Mesendoderm (in vitro differentiated cells): ENCODE data around the gene SLC7A7.
"Not testable (repeated sequence)": the region's sequence is repeated elsewhere in the genome, so short reads cannot be mapped to it uniquely, and the experiment has no call there.

Experiments used
- DNase-seq: peaks from one replicate; pipeline ENCODE4 v3.0.0; 2013
- H2AK5ac ChIP-seq: 2 replicates; pipeline ENCODE4 v1.6.1; 2013; ENCODE audit warnings: low read length, inconsistent platforms
- H2BK120ac ChIP-seq: 2 replicates; pipeline ENCODE4 v1.6.1; 2013; ENCODE audit warnings: low read depth, mild to moderate bottlenecking, low read length, moderate library complexity, mixed read lengths
- H2BK15ac ChIP-seq: replicated peaks from 2 replicates; pipeline ENCODE4 v1.6.1; 2013; ENCODE audit warnings: low read depth, mild to moderate bottlenecking, moderate library complexity
- H2BK5ac ChIP-seq: 2 replicates; pipeline ENCODE4 v1.6.1; 2013; ENCODE audit warnings: low read length, inconsistent platforms
- H3K18ac ChIP-seq: 2 replicates; pipeline ENCODE4 v1.6.1; 2013; ENCODE audit warnings: mild to moderate bottlenecking, low read length, mixed read lengths
- H3K23ac ChIP-seq: one replicate; pipeline ENCODE4 v1.6.1; 2013; ENCODE audit warnings: low read length
- H3K27ac ChIP-seq: 2 replicates; pipeline ENCODE4 v1.5.1; 2013; ENCODE audit warnings: low read depth, mild to moderate bottlenecking, inconsistent platforms, low read length, moderate library complexity
- H3K27me3 ChIP-seq: 2 replicates; pipeline ENCODE4 v1.6.1; 2013; ENCODE audit warnings: low read length, control low read depth, mild to moderate bottlenecking, inconsistent platforms; ENCODE audit not compliant: insufficient read depth, poor library complexity
- H3K36me3 ChIP-seq: 2 replicates; pipeline ENCODE4 v1.6.1; 2013; ENCODE audit warnings: low read length, inconsistent platforms; ENCODE audit not compliant: control insufficient read depth, insufficient read depth
- H3K4ac ChIP-seq: one replicate; pipeline ENCODE4 v1.6.1; 2013; ENCODE audit warnings: low read depth, mild to moderate bottlenecking, low read length, moderate library complexity
- H3K4me1 ChIP-seq: 2 replicates; pipeline ENCODE4 v1.6.1; 2013; ENCODE audit warnings: low read depth, low read length, inconsistent platforms; ENCODE audit not compliant: control insufficient read depth
- H3K4me2 ChIP-seq: 2 replicates; pipeline ENCODE4 v1.6.1; 2013; ENCODE audit warnings: low read length
- H3K4me3 ChIP-seq: 2 replicates; pipeline ENCODE4 v1.5.1; 2013; ENCODE audit warnings: mild to moderate bottlenecking, low read length
- H3K56ac ChIP-seq: one replicate; pipeline ENCODE4 v1.6.1; 2013; ENCODE audit warnings: low read length
- H3K79me1 ChIP-seq: 2 replicates; pipeline ENCODE4 v1.6.1; 2013; ENCODE audit warnings: low read length, inconsistent platforms
- H3K79me2 ChIP-seq: 2 replicates; pipeline ENCODE4 v1.6.1; 2013; ENCODE audit warnings: mild to moderate bottlenecking, low read length; ENCODE audit not compliant: control insufficient read depth, insufficient read depth
- H3K9ac ChIP-seq: 2 replicates; pipeline ENCODE4 v1.6.1; 2013; ENCODE audit warnings: low read length, inconsistent platforms
- H4K5ac ChIP-seq: one replicate; pipeline ENCODE4 v1.6.1; 2013; ENCODE audit warnings: low read length
- H4K8ac ChIP-seq: one replicate; pipeline ENCODE4 v1.6.1; 2013; ENCODE audit warnings: low read depth, mild to moderate bottlenecking, control low read depth, low read length, moderate library complexity
- WGBS: extraction: QIAGEN DNeasy Blood & Tissue Kit; methylation state at CpG from one replicate; pipeline ENCODE4 v1.1.7; 2013; ENCODE audit warnings: low lambda C conversion rate, missing lambda C conversion rate; ENCODE audit not compliant: insufficient coverage; ENCODE audit errors: extremely low coverage; 5-methylcytosine and 5-hydroxymethylcytosine counted together

The SLC7A7 gene

DNA sequence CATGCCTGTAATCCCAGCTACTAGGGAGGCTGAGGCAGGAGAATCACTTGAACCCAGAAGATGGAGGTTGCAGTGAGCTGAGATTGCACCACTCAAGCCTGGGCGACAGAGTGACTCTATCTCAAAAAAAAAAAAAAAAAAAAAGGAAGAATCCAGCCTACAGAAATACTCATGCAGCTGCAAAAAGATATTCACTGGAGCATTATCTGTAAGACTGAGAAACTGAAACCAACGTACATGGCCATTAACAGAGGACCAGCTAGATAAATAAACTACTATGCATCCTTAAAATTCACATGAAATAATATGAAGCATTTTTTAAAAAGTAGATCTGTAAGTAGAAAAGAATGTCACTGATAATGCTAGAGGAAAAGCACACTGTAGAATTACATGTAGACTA, 3.5 kb downstream of the SLC7A7 start:
- no peak overlapping the region for H2BK120ac ChIP-seq
- H4K5ac ChIP-seq = no peak overlapping the region
- H3K4me3 ChIP-seq = no peak overlapping the region
- H3K56ac ChIP-seq = no peak overlapping the region
- no peak overlapping the region for H3K9ac ChIP-seq
- H4K8ac ChIP-seq = no peak overlapping the region
- no peak overlapping the region for H3K4me2 ChIP-seq
- no peak overlapping the region for H3K27ac ChIP-seq
- no peak overlapping the region for H3K23ac ChIP-seq
- no peak overlapping the region for H3K4ac ChIP-seq
- no peaks in the 10 kb centered on the region for H3K79me1 ChIP-seq
- no peak overlapping the region for H2BK5ac ChIP-seq
- H3K4me1 ChIP-seq = peaks cover 10% of the 10 kb centered on the region
- no peak overlapping the region for H2AK5ac ChIP-seq
- DNase-seq = no peak
- no peaks in the 10 kb centered on the region for H3K27me3 ChIP-seq
- no peak overlapping the region for H3K18ac ChIP-seq
- H3K79me2 ChIP-seq = no peaks in the 10 kb centered on the region
- H2BK15ac ChIP-seq = no peak overlapping the region
- H3K36me3 ChIP-seq = no peaks in the 10 kb centered on the region
- WGBS = no CpG with 5 or more reads among the region's 2 CpGs

- Histone ChIP-seq H3K4me3 (no peak overlapping the region), H3K27ac (no peak overlapping the region), H3K4ac (no peak overlapping the region), H2BK15ac (no peak overlapping the region), H3K4me2 (no peak overlapping the region), H3K23ac (no peak overlapping the region), H4K8ac (no peak overlapping the region), H3K56ac (no peak overlapping the region), H3K36me3 (no peaks in the 10 kb centered on the region), H3K79me2 (no peaks in the 10 kb centered on the region), H3K27me3 (no peaks in the 10 kb centered on the region), H3K18ac (no peak overlapping the region), H3K4me1 (no peaks in the 10 kb centered on the region), H2BK5ac (no peak overlapping the region), H3K9ac (no peak overlapping the region), H2BK120ac (no peak overlapping the region), H2AK5ac (no peak overlapping the region), H4K5ac (no peak overlapping the region), H3K79me1 (no peaks in the 10 kb centered on the region)
- WGBS = no CpG with 5 or more reads among the region's 5 CpGs
- no peak for DNase-seq
Measured at GRCh38 chr14:22808388-22809209, 6.6 kb downstream of the SLC7A7 start.

- no peak overlapping the region for H2BK5ac ChIP-seq
- peak; percentile 67 for DNase-seq
- H3K23ac ChIP-seq = no peak overlapping the region
- H3K79me2 ChIP-seq = no peaks in the 10 kb centered on the region
- H3K36me3 ChIP-seq = no peaks in the 10 kb centered on the region
- no peak overlapping the region for H2BK15ac ChIP-seq
- H4K8ac ChIP-seq = no peak overlapping the region
- H3K56ac ChIP-seq = no peak overlapping the region
- no peak overlapping the region for H3K4me3 ChIP-seq
- no peaks in the 10 kb centered on the region for H3K27me3 ChIP-seq
- WGBS = no CpG with 5 or more reads among the region's 13 CpGs
- H2BK120ac ChIP-seq = no peak overlapping the region
- H3K18ac ChIP-seq = peak overlapping the region; percentile 68
- H4K5ac ChIP-seq = no peak overlapping the region
- no peak overlapping the region for H3K4me2 ChIP-seq
- no peaks in the 10 kb centered on the region for H3K79me1 ChIP-seq
- H2AK5ac ChIP-seq = no peak overlapping the region
- H3K9ac ChIP-seq = no peak overlapping the region
- no peak overlapping the region for H3K27ac ChIP-seq
- H3K4me1 ChIP-seq = no peaks in the 10 kb centered on the region
- H3K4ac ChIP-seq = peak overlapping the region; percentile 62
Measured at GRCh38 chr14:22807432-22808087, 7.7 kb downstream of the SLC7A7 start.

DNA sequence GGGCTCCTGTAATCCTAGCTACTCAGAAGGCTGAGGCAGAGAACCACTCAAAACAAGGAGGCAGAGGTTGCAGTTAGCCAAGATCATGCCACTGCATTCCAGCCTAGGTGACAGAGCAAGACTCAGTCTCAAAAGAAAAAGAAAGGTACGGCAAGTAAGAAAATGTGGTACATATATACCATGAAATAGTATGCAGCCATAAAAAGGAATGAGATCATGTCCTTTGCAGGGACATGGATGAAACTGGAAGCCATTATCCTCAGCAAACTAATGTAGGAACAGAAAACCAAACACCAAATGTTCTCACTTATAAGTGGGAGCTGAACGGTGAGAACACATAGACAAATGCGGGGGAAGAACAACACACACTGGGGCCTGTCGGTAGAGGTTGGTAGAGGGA, 10.0 kb downstream of the SLC7A7 start:
- H2BK5ac ChIP-seq, H4K8ac ChIP-seq, H3K79me2 ChIP-seq, DNase-seq, H4K5ac ChIP-seq, H3K4me2 ChIP-seq, H3K23ac ChIP-seq, H3K56ac ChIP-seq, H3K79me1 ChIP-seq, H2BK120ac ChIP-seq, H3K36me3 ChIP-seq, H3K27me3 ChIP-seq, H3K4me1 ChIP-seq, H2BK15ac ChIP-seq, H3K9ac ChIP-seq, H3K4me3 ChIP-seq, H3K18ac ChIP-seq, H2AK5ac ChIP-seq, H3K27ac ChIP-seq, H3K4ac ChIP-seq: not testable (repeated sequence)
- no CpG with 5 or more reads among the region's 4 CpGs for WGBS

DNA sequence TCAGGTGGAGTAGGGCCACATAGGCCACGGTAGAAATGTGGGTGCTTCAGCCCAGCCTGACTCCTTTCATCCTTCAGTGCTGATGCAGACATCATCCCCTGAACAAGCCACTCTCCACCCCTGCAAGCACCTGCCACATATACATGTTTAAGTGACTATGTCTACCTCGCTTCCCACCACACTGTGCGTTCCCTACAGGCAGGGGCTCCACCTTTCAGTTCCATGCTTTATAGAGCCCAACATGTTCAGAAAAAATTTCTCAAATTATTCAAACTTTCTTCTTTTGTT, 11.6 kb downstream of the SLC7A7 start:
- Histone ChIP-seq H3K4me1 (no peaks in the 10 kb centered on the region), H2AK5ac (no peak overlapping the region), H3K36me3 (no peaks in the 10 kb centered on the region), H3K18ac (no peak overlapping the region), H4K8ac (no peak overlapping the region), H4K5ac (no peak overlapping the region), H3K79me1 (no peaks in the 10 kb centered on the region), H2BK15ac (no peak overlapping the region), H3K56ac (no peak overlapping the region), H3K27me3 (no peaks in the 10 kb centered on the region), H2BK120ac (no peak overlapping the region), H3K4me3 (no peak overlapping the region), H3K79me2 (no peaks in the 10 kb centered on the region), H3K23ac (no peak overlapping the region), H3K4ac (no peak overlapping the region), H3K4me2 (no peak overlapping the region), H3K9ac (no peak overlapping the region), H3K27ac (no peak overlapping the region), H2BK5ac (no peak overlapping the region)
- no CpG with 5 or more reads among the region's 3 CpGs for WGBS
- DNase-seq = no peak
